GM18508 (cell line): ENCODE measurements around the gene STK40.

Experiments
- ATAC-seq: cut with Tn5 transposase; IDR thresholded peaks from one replicate; pipeline ENCODE4 v1.9.1; 2021; ENCODE audit warnings: moderate number of reproducible peaks; ENCODE audit not compliant: insufficient read depth, unreplicated experiment

The STK40 gene

GRCh38 chr1:36322041-36322785 is 63.5 kb downstream of the STK40 start:
- no peak for ATAC-seq

GRCh38 chr1:36321119-36321951 is 64.4 kb downstream of the STK40 start:
- no peak for ATAC-seq

GRCh38 chr1:36320767-36321118 is 65.0 kb downstream of the STK40 start:
- ATAC-seq = no peak

- no peak for ATAC-seq
Observed at GRCh38 chr1:36320291-36320761, 65.4 kb downstream of the STK40 start.

- no peak for ATAC-seq
Observed at GRCh38 chr1:36309397-36309796, 76.3 kb downstream of the STK40 start.

GRCh38 chr1:36307601-36308330 is 78.0 kb downstream of the STK40 start:
- ATAC-seq = no peak

- ATAC-seq = peak; percentile 95
Observed at GRCh38 chr1:36306902-36307456, 78.7 kb downstream of the STK40 start.

GRCh38 chr1:36306210-36306901 is 79.4 kb downstream of the STK40 start, which contains the start of gene SH3D21:
SH3D21 (plus strand) TSS chr1:36306368; CDS start chr1:36306421, 53 bp downstream.
- no peak for ATAC-seq

GRCh38 chr1:36305915-36306209 is 79.9 kb downstream of the STK40 start:
- no peak for ATAC-seq

GRCh38 chr1:36304970-36305914 is 80.5 kb downstream of the STK40 start:
- ATAC-seq = no peak

GRCh38 chr1:36304521-36304920 is 81.2 kb downstream of the STK40 start:
- no peak for ATAC-seq

GRCh38 chr1:36303650-36304360 is 81.9 kb downstream of the STK40 start:
- no peak for ATAC-seq

- ATAC-seq = no peak
Observed at GRCh38 chr1:36303244-36303643, 82.5 kb downstream of the STK40 start.

GRCh38 chr1:36301220-36301619 is 84.5 kb downstream of the STK40 start:
- no peak for ATAC-seq

- no peak for ATAC-seq
Observed at GRCh38 chr1:36300526-36300925, 85.2 kb downstream of the STK40 start.

- ATAC-seq = no peak
Observed at GRCh38 chr1:36298640-36299039, 87.1 kb downstream of the STK40 start.

GRCh38 chr1:36297062-36297461 is 88.7 kb downstream of the STK40 start:
- ATAC-seq = no peak

GRCh38 chr1:36295390-36295789 is 90.3 kb downstream of the STK40 start:
- ATAC-seq = no peak
